DND-41 (cell line): ENCODE measurements around the gene PPIL6.

Source experiments
- ATAC-seq: fragments of 200-7000 bp; cut with Tn5 transposase; 3 replicates; pipeline ENCODE4 v1.9.1; 2021; ENCODE audit warnings: low read depth; ENCODE audit not compliant: insufficient read depth
- DNase-seq: peaks from one replicate; pipeline ENCODE4 v3.0.0-alpha.2; 2020
- H2AFZ ChIP-seq: 2 replicates; pipeline ENCODE4 v1.6.0; 2012; ENCODE audit warnings: low read depth, low read length
- H3K27ac ChIP-seq: 2 replicates; pipeline ENCODE4 v1.5.1; 2012; ENCODE audit warnings: low read length, inconsistent platforms
- H3K27me3 ChIP-seq: fragments of 200-600 bp; sonication (generic); 2 replicates; pipeline ENCODE4 v1.6.0; 2012; ENCODE audit warnings: low read length, mild to moderate bottlenecking, inconsistent platforms; ENCODE audit not compliant: insufficient read depth, poor library complexity
- H3K36me3 ChIP-seq: 2 replicates; pipeline ENCODE4 v1.5.1; 2012; ENCODE audit warnings: low read length, inconsistent platforms; ENCODE audit not compliant: insufficient read depth
- H3K4me1 ChIP-seq: 2 replicates; pipeline ENCODE4 v1.5.1; 2012; ENCODE audit warnings: mild to moderate bottlenecking, low read length; ENCODE audit not compliant: insufficient read depth
- H3K4me2 ChIP-seq: 2 replicates; pipeline ENCODE4 v1.6.0; 2012; ENCODE audit warnings: mild to moderate bottlenecking, moderate library complexity, low read length, inconsistent platforms; ENCODE audit not compliant: insufficient read depth
- H3K4me3 ChIP-seq, 2 experiments: fragments of 200-600 bp in 1 of 2; shearing (Covaris generic) in 1 of 2; 2 replicates each; pipeline ENCODE4 v1.5.1; 2012 to 2016; ENCODE audit warnings: inconsistent platforms in 2 of 2, low read length in 2 of 2, mild to moderate bottlenecking in 2 of 2, low read depth in 1 of 2, moderate library complexity in 1 of 2
- H3K79me2 ChIP-seq: 2 replicates; pipeline ENCODE4 v1.6.0; 2012; ENCODE audit warnings: low read length, inconsistent platforms; ENCODE audit not compliant: insufficient read depth
- H3K9ac ChIP-seq: 2 replicates; pipeline ENCODE4 v1.6.0; 2012; ENCODE audit warnings: low read depth, mild to moderate bottlenecking, inconsistent platforms, low read length, moderate library complexity
- H3K9me3 ChIP-seq: 2 replicates; pipeline ENCODE4 v1.5.1; 2012; ENCODE audit warnings: low read length, moderate library complexity, mild to moderate bottlenecking, inconsistent platforms; ENCODE audit not compliant: insufficient read depth, severe bottlenecking
- H4K20me1 ChIP-seq: 2 replicates; pipeline ENCODE4 v1.6.0; 2012; ENCODE audit warnings: low read length; ENCODE audit not compliant: insufficient read depth
- CTCF ChIP-seq: IDR thresholded peaks from 2 replicates; pipeline ENCODE4 v1.5.1; 2012; ENCODE audit warnings: borderline replicate concordance, low read length, moderate library complexity, mild to moderate bottlenecking; ENCODE audit not compliant: poor library complexity, severe bottlenecking; ENCODE audit errors: extremely low read depth
- EZH2 ChIP-seq: IDR thresholded peaks from 3 replicates; pipeline ENCODE4 v1.6.1; 2012; ENCODE audit warnings: borderline replicate concordance, low read depth, mild to moderate bottlenecking, moderate library complexity, low read length, inconsistent platforms; ENCODE audit not compliant: severe bottlenecking

PPIL6 gene

GRCh38 chr6:109478222-109478805, 37.9 kb upstream of the PPIL6 start:
- Histone ChIP-seq H3K27me3 (no peaks in the 10 kb centered on the region), H3K9me3 (no peaks in the 10 kb centered on the region), H3K9ac (0 out of 2 replicates have a peak overlapping the region, but pooled peaks have one; percentile 34), H3K4me1 (peaks cover 61% of the 10 kb centered on the region), H3K27ac (peak overlapping the region; percentile 21; the same call in 1 of the 2 replicates), H3K4me2 (peak overlapping the region; percentile 62), H3K4me3 (peak overlapping the region in 1 of 2 experiments; percentile 48; a peak in 2 of 4 replicates), H3K79me2 (peaks cover 84% of the 10 kb centered on the region), H2AFZ (no peak overlapping the region), H4K20me1 (peaks cover 38% of the 10 kb centered on the region; the same call in 1 of the 2 replicates), H3K36me3 (peaks cover 76% of the 10 kb centered on the region)
- TF ChIP-seq EZH2: no peak
- no peak for TF ChIP-seq CTCF
- DNase-seq (no peak), ATAC-seq (no peak)

GRCh38 chr6:109477725-109478124, 37.3 kb upstream of the PPIL6 start:
- H3K9me3 ChIP-seq: no peaks in the 10 kb centered on the region
- peak overlapping the region; percentile 6; the same call in 1 of the 2 replicates for H3K9ac ChIP-seq
- peaks cover 39% of the 10 kb centered on the region for H4K20me1 ChIP-seq
- no peak for ATAC-seq
- TF ChIP-seq CTCF (no peak), EZH2 (no peak)
- H3K4me3 ChIP-seq: peak overlapping the region in 1 of 2 experiments; percentile 48; a peak in 2 of 4 replicates
- H3K27me3 ChIP-seq: no peaks in the 10 kb centered on the region
- peak overlapping the region; percentile 21 for H3K27ac ChIP-seq
- peaks cover 82% of the 10 kb centered on the region for H3K36me3 ChIP-seq
- H3K4me1 ChIP-seq: peaks cover 61% of the 10 kb centered on the region
- peaks cover 87% of the 10 kb centered on the region for H3K79me2 ChIP-seq
- H2AFZ ChIP-seq: no peak overlapping the region
- no peak for DNase-seq
- H3K4me2 ChIP-seq: peak overlapping the region; percentile 62

GRCh38 chr6:109477184-109477583, 36.8 kb upstream of the PPIL6 start:
- H3K9ac ChIP-seq: no peak overlapping the region; the same call in 1 of the 2 replicates

More at GRCh38 chr6:109477184-109477583, 36.8 kb upstream of the PPIL6 start:
- Histone ChIP-seq H3K79me2 (peaks cover 86% of the 10 kb centered on the region), H3K27me3 (no peaks in the 10 kb centered on the region), H3K9me3 (no peaks in the 10 kb centered on the region), H2AFZ (no peak overlapping the region), H3K4me3 (peak overlapping the region in 1 of 2 experiments; percentile 48; a peak in 2 of 4 replicates), H3K36me3 (peaks cover 87% of the 10 kb centered on the region), H3K4me2 (peak overlapping the region; percentile 62), H3K4me1 (peaks cover 58% of the 10 kb centered on the region), H4K20me1 (peaks cover 45% of the 10 kb centered on the region), H3K27ac (peak overlapping the region; percentile 21; the same call in 1 of the 2 replicates)
- ATAC-seq (no peak), DNase-seq (no peak)
- TF ChIP-seq CTCF (no peak), EZH2 (no peak)
